Activated CD4-positive, alpha-beta T cell treated with anti-CD3 and anti-CD28 coated beads, Interleukin-2, amount 50 U/mL, for 48 hours (primary cell): ENCODE measurements around the gene GPR32.

Source experiments
- DNase-seq, 2 experiments: peaks; one replicate each; pipeline ENCODE4 v3.0.0-alpha.2; 2020

Gene GPR32

DNA sequence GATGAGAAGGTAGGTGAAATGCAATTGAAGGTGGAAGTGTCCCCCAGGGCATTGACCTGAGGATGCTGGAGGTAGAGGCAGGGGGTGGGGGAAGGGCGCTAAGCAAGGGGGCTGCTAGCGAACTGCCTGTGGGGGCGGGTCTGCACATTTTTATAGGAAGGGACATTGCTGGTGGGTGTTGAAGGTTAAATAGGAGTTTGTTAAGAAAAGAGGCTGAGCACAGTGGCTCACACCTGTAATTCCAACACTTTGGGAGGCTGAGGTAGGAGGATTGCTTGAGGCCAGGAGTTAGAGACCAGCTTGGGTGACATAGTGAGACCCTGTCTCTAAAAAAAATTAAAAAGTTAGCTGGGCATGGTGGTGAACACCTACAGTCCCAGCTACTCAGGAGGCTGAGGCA is 14.4 kb downstream of the GPR32 start:
- no peak for DNase-seq

DNA sequence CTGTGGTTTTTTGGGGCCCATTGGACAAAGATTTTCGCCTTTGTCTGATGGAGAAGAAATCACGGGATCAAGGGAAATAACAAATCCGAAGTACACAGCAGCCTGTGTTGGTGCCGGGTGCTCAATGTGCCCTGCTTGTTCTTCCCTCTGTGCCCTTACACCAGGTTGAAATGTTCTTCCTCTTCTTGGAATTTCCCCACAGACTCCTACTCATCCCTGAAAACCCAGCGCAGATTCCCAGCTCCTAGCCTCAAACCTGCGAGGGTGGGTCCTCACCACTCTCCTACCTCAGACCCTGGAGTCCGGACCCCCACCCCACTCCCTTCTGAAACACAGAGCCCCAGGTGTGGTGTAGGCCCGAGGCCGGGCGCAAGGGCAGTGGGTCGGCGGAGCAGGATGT is 15.1 kb downstream of the GPR32 start:
- DNase-seq, result no peak

DNA sequence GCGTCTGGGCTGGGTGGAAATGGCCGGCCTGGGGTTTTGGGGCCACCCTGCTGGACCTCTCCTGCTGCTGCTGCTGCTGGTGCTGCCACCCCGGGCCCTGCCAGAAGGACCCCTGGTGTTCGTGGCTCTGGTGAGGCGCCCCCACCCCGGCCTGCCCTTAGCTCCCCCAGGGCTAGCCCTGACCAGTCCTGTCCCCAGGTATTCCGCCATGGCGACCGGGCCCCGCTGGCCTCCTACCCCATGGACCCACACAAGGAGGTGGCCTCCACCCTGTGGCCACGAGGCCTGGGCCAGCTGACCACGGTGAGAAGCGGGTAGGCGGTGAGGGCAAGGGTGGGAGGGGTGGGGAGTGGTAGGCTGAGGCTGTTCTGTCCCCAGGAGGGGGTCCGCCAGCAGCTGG is 20.1 kb downstream of the GPR32 start, which contains the start of gene ACP4:
Gene ACP4 (plus strand): TSS at position 20 of the 400 bp plus-strand sequence. CDS start 0 bp downstream, at position 20.
- no peak for DNase-seq

DNA sequence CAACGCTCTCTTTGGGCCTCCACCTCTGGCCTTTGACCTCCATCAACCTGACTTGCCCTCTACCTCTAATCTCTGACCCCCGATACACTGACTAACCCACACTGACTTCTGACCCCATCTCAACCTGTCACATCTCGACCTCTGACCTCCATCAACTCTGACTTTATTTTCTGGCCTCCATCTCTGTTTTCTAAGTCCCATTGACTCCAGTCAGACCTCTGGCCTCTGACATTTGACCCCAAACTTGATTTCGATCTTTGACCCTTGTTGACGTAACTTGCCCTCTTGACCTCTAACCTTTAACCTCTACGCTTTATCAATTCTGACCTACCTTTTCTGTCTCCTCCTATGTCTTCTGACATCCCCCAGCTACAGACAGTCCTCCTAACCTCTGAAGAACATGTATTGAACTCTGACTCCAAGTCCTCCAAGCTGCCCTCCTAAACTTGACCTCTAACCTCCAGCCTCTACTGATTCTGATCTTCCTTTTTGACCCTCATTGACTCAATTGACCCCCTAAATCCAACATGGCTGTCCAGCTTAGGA is 20.7 kb downstream of the GPR32 start:
- DNase-seq, result no peak

DNA sequence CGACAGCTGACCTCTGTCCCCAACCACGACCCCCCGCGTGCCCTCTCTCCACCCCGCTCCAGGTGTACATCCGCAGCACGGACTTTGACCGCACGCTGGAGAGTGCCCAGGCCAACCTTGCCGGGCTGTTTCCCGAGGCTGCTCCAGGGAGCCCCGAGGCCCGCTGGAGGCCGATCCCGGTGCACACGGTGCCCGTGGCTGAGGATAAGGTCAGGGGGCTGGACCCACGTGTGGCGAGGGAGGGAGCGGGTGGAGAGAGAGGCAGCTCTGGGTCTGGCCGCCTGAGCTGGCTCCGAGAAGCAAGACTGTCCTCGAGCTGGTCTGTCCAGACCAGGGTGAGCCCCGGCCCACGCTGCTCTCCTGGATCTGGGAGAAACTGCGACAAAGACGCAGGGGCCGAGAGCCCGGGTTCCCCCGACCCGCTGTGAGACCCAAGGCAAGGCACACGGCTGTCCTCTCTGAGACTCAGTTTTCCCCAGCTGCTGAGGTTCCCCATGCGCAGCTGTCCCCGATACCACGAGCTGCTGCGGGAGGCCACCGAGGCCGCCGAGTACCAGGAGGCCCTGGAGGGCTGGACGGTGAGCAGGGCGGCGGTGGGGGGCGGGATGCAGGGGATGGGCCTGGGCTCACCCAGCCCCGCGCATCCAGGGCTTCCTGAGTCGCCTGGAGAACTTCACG is 21.5 kb downstream of the GPR32 start:
- DNase-seq, result no peak

DNA sequence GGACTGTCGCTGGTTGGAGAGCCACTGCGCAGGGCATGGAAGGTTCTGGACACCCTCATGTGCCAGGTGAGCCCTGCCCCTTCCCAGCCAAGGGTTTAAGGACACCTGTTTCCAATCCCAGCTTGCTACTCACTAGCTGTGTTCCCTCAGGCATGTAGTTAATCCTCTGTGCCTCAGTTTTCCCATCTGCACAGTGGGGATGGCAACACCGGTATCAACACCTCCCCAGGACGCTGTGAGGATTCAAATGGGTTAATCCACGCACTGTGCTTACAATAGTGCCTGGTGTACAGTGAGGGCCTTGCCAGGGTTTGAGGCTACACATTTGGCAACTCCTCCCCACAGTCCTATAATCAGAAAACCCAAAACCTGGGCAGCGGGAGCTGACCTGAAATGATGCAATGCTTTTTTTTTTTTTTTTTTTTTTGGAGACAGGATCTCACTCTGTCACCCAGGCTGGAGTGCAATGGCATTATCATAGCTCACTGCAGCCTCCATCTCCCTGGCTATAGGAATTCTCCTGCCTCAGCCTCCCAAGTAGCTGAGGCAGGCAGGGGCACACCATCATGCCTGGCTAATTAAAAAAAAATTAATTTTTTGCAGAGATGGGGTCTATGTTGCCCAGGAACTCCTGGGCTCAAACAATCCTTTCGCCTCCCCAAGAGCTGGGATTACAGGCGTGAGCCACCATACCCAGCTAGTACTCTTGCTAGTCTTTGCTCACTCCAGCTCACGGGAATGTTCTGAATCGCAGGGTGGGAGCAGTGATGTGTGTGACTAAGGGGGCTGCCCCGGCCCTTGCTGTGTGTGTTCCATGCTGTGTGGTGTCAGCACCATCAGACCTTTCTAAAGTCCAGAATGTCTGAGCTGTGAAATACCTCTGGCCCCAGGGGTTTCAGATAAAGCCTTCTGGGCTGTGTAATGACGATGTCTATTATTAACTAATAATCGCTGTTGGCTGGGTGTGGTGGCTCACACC is 22.3 kb downstream of the GPR32 start:
- DNase-seq, result no peak

DNA sequence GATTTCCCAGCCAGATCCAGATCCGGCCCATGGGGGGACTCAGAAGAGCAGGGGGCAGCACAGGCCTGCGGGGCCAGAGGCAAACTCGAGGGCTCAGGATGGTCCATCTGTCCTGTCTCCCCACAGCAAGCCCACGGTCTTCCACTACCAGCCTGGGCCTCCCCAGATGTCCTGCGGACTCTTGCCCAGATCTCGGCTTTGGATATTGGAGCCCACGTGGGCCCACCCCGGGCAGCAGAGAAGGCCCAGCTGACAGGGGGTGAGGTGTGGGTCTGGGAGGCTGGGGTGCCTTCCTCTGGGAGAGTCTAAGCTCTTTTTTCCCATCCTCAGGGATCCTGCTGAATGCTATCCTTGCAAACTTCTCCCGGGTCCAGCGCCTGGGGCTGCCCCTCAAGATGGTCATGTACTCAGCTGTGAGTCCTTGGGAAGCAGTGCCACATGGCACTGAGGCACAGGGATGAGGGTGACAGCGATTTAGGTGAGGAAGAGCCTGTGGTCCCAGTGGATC is 23.3 kb downstream of the GPR32 start:
- DNase-seq, result no peak

DNA sequence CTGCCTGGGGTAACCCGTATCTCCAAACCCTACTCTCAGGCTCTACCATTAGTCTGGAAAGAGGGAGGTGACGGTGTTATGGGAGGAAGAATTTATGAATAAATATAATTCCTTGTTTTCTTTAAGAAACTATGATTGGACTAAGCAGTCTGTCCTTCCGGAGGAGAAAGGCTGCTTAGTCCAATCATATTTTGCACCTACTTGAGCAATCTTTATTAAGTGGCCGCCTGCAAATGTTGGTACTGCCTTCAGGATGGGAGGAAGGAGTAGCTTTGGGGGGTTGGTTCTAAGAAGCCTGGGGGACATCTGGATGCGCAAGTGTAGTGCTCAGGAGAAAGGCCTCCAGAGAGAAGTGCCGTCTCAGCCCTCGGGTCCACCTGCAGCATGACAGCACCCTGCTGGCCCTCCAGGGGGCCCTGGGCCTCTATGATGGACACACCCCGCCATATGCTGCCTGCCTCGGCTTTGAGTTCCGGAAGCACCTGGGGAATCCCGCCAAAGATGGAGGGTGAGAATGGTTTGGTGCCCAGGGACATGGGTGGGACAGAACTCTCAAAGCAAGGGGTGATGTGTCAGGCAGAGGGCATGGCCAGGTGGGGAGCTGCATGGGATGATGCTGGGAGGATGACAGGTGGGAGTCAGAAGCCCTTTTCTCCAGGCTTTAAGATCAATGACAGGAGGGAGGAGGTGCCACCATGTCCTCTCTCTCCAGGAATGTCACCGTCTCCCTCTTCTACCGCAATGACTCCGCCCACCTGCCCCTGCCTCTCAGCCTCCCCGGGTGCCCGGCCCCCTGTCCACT is 24.0 kb downstream of the GPR32 start:
- peak; percentile 46 to 53 for DNase-seq

DNA sequence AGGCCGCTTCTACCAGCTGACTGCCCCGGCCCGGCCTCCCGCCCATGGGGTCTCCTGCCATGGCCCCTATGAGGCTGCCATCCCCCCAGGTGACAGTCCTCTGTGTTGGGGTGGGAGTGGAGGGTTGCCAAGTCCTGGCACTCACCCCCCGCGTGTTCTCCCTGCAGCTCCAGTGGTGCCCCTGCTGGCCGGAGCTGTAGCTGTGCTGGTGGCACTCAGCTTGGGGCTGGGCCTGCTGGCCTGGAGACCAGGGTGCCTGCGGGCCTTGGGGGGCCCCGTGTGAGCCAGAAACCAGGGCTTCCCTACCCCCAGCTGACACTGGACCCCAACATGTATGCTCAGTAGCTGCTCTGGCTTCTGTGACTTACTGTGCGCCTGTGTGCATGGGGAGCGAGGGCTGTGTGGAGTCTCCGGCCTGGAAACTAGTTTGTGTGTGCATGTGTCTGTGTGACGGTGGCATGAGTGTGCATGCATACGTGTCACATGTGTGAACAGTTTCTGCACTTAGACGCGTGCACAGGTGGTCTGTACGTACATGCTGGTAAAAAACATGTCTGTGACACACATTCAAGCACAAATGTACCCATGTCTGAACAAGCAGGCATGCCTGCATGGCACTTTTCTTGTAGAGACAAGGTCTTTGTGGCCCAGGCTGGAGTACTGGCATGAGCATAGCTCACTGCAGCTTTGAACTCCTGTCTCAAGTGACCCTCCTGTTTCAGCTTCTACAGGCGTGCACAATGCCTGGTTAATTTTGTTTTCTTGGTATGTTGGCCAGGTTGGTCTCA is 24.8 kb downstream of the GPR32 start:
- DNase-seq, result peak; percentile 49 to 53

DNA sequence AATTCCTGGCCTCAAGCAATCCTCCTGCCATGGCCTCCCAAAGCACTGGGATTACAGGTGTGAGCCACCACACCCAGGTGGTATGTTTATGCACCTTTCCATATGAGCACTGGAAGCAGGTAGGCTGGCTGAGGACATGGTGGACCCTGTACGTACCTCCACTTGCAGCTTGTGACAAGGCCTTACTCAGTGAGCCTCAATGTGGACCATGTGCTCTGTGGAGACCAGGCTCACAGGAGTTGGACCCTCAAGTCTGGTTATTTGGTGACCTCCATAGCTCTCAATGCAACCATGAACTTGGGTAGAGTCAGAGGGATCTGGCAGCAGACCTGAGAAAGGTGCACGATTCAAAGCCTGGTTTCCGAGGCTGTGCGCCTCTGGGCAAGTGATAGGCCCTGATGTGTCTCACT is 25.4 kb downstream of the GPR32 start:
- no peak for DNase-seq

DNA sequence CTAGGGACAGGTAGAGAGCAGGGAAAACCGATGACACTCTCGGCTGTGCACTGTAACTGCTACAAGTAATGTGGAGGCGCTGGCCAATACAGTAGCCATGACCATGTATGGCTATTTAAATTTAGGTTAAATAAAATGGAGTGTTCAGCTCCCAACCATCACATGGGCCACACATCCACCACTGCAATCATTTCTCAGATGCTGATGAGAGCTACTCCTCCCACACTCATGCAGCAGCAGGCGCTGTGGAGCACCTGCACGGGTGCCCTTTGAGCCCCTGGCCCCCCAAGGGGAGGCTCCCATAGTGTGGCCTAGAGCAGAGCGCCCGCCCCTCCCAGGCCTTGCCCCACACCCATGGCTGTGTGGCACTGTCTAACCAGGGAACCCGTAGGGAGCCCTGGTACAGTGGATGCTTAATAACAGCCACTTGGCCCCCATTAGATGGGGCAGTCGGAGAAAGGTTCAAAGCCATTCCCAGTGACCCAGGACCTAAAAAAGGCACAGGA is 25.9 kb downstream of the GPR32 start:
- DNase-seq, result no peak

DNA sequence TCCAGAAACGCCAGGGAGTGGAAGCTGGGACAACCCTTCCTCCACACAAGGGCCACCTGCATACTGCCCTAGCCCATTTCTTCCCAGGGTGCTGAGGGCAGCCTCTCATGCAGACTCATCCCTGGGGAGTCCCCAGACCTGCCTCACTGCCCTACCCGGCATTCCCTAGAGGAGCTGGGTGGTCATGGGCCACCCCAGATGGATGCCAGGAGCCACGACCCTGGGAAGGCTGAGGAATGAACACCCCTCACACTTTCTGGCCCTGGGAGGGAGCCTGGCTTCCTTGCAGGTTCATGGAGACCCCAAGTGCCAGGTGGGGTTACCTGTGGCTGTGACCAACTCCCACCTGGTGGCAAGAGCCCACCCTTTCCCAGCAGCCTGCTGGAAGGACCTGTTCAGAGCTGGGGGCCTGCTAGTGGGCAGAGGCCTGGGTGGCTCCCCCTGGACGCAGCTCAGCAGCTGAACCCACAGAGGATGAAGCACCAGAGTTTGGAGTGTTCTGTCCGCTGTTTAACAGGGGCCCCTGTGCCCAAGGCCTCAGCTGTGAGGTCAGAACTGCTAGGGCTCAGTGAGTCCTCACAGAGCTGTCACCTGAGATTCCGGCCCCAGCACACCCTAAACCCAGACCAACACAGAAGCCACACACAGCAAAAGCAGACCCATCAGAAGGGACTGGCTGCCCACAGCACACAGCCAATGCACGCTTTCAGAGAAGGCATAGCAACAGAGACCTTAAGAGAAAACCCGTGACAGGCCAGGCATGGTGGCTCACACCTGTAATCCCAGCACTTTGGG is 26.6 kb downstream of the GPR32 start:
- DNase-seq, result no peak

DNA sequence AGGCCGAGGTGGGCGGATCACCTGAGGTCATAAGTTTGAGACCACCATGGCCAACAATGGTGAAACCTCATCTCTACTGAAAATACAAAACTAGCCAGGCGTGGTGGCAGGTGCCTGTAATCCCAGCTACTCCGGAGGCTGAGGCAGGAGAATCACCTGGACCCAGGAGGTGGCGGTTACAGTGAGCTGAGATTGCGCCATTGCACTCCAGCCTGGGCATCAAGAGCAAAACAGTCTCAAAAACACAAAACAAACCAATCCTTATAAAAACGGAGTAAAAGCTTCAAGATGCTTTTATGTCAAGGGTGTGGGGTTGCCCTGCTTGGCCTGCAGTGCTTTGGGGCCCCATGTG is 27.1 kb downstream of the GPR32 start:
- no peak for DNase-seq

DNA sequence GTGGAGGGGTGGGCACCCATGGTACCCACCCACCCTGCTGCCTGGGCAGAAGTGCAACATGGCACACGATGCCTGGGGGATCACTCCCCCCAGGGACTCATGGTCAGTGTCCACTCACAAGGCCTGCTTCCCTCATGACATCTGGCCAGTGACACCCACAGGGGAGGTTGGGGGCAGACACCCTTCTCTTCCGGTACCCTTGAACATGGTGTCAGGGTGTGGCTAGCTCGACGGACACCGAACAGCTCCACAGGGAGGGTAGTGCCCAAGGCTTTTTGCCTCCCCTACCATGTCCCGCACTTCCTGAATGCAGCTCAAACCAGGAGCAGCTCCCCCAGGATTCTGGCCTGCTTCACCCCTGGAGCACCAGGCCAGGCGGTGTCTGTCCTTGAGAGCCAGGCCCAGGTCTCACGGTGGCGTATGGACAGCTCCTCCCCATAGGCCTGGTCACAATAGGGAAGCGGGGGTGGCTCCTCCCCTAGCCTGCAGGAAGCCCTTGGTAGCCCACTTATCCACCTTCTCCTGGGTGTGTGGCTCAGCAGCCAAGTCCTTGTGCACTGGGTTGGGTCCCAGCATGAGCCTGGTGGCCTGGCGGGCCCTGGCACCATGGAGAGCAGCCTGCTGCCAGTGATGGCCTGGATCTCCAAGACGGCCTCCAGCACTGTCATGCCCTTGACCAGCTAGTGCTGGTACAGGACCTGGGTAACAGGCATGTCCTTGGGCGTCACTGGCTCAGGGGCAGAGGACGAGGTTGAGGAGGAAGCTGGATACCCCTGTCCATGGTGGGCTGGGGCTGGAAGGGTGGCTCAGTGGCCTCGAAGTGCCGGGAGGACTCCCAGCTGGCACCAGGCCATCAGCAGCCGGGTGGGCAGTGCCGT is 27.8 kb downstream of the GPR32 start:
- DNase-seq, result no peak

DNA sequence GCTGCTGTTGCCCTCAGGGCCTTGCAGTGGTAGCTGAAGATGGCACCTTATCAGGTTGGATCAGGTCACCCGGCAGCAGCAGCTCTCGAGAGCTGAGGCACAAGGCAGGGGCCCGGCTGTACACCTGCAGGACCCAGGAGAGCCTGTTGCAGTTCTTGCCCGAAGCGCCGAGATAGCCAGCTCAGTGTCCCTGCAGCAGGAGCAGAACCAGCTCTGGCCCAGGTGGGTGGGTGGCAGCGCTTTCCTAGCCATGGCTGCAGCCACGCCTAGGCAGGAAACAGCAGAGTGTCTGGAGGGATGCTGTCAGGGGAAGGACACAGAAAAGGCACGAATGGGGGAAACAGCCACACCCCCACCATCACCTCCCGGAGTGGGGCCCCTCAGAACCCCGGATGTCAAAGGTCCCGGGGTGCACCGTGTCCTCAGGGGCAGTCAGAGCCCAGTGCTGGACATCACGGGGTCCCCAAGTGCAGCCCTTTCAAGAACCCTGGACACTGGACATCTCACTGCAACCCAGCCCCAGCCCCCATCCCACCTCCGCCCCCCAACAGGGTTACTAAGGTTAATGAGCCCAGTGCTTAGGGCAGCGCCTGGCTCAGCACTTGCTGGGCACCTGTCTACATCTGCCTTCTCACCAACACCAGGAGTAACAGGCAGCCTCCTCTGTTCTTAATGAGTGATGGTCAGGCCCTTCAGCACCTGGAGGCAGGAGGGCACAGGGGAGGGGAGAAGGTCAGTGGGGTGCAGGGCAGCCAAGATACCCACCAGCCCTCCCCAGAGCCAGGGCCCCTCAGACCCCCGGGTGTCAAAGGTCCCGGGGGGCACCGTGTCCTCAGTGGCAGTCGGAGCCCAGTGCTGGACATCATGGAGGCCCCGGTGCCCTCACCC is 28.6 kb downstream of the GPR32 start:
- no peak for DNase-seq

DNA sequence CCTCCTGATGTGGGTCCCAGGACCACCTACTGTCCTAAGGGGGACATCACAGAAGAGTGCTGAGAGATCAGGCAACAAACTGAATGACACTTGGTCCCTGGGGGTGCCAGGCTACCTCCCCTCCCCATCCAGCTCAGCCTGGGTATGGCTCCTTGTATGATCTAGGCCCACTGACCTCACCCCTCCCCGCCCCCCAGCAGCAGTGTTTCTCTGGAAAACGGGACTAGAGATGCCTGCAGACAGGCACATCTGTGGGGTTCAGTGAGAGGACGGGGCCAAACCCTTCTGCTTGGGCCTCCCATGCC is 29.2 kb downstream of the GPR32 start:
- no peak for DNase-seq

DNA sequence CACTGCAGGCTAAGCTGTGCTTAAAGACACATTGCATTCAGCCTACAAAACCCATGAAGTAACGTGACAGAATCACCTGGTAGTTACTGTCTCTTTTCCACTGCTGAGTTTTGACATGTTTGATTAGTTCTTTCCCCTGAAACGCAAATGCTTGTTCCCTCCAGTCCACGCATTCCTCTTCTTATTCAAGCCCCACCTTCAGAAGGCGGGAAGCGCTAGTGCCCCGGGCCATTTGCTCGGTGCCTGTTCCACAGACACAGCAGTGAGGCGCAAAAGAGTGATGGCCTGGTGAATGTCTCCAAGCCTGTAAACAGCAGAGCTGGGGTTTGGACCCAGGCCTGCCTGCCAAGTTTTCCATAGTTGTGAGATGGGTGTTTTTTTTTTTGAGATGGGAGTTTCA is 30.8 kb downstream of the GPR32 start:
- no peak for DNase-seq

DNA sequence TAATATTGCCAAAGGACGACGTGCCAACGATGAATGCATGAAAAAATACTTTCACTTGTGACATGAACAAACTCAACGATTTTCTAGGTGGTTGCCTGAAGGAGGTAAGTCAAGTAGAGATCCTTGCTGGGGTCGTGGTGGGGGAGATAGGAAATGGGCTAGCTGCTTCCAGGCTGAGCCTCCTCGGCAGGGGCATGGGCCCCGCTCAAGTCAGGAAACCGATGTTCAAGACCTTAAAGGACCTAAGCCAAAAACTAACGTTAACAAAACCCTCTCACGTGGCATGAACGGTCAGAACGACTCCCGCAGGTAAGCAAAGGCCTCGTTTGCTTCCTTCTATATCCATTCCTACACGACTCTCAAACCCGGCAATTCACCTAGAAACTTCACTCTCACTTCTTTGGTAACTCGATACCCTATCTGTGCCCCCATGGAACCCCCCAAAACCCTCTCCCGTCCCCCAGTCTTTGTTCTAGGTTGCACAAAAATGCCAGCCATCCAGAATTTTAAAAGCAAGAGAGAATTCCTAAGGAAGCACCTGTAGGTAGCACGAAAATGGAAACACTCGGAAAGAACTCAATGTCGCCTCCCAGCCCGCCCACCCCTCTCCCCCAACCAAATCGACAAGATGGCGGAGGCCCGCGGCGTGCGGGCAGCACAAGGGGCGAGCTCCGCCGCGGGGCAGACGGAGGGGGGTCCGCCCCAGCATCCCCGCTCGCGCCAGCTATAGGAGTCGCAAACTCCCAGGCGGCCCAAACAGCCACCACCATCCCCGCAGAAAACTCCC is 33.6 kb downstream of the GPR32 start:
- peak; percentile 42 to 49 for DNase-seq
